ENCODE data around the gene ST8SIA1.
"Not testable (repeated sequence)": the region's sequence is repeated elsewhere in the genome, so short reads cannot be mapped to it uniquely, and the experiment has no call there.

ST8SIA1 gene

DNA sequence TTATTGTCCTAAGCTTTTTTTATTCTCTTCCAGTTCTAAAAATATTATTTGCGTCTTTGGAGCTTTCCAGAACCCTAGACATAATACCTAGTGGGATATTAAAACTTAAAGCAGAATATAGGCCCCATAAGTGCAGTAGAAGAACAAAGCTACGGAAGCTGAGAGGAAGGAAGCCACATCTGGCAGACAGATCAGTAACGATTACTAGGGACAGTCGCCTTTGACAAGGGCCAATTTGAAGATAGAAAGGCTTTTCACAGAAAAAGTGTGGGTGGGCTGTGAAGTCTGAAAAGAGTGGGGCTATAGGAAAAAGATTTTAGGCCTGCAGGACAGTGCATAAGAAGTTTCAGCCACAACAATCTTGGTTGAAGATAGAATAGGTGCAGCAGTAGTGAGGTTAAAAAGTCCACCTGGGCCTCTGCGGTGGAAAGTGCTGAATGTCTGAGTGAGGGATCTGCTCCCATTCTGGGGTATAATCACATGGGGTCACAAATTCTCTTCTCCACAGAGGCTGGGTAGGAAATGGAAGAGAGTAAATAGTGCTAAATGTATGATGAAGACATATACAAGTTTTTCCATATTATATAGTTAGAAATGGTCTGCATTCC is 174.0 kb downstream of the ST8SIA1 start:
- no peak for DNase-seq

DNA sequence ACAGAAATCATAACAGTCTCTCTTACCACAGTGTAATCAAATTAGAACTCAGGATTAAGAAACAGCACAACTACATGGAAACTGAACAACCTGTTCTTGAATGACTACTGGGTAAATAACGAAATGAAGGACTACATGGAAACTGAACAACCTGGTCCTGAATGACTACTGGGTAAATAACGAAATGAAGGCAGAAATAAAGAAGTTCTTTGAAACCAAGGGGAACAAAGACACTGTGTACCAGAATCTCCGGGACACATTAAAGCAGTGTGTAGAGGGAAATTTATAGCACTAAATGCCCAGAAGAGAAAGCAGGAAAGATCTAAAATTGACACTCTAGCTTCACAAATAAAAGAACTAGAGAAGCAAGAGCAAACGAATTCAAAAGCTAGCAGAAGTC is 185.2 kb downstream of the ST8SIA1 start:
- DNase-seq = not testable (repeated sequence)

DNA sequence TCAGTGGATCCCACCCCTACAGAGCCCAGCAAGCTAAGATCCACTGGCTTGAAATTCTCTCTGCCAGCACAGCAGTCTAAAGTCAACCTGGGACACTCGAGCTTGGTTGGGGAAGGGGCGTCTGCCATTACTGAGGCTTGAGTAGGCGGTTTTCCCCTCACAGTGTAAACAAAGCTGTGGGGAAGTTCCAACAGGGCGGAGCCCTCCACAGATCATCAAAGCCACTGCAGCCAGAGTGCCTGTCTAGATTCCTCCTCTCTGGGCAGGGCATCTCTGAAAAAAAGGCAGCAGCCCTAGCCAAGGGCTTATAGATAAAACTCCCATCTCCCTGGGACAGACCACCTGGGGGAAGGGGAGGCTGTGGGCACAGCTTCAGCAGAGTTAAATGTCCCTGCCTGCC is 187.8 kb downstream of the ST8SIA1 start:
- not testable (repeated sequence) for DNase-seq

Measured in NCI-H526 treated with DMSO at 0.1 percent for 48 hours (cell line).